HEK293T (cell line): ENCODE results near the gene OCA2.

ENCODE experiments used
- ARNT ChIP-seq: fragments of 450-650 bp; IDR thresholded peaks from 2 replicates; pipeline ENCODE4 v1.6.1; 2017; ENCODE audit warnings: mild to moderate bottlenecking
- ELF4 ChIP-seq: fragments of 450-650 bp; IDR thresholded peaks from 2 replicates; pipeline ENCODE4 v1.6.1; 2017; ENCODE audit warnings: antibody characterized with exemption
- FOXK2 ChIP-seq: fragments of 450-650 bp; IDR thresholded peaks from 2 replicates; pipeline ENCODE4 v1.6.1; 2016; ENCODE audit warnings: mild to moderate bottlenecking
- L3MBTL2 ChIP-seq: fragments of 450-650 bp; conservative IDR thresholded peaks from 2 replicates; pipeline ENCODE4 v1.6.1; 2016; ENCODE audit warnings: mild to moderate bottlenecking
- NFRKB ChIP-seq: fragments of 450-650 bp; IDR thresholded peaks from 2 replicates; pipeline ENCODE4 v1.6.1; 2016; ENCODE audit warnings: mild to moderate bottlenecking, moderate library complexity
- SP1 ChIP-seq: fragments of 450-650 bp; IDR thresholded peaks from 2 replicates; pipeline ENCODE4 v1.6.1; 2017
- SUZ12 ChIP-seq: fragments of 450-650 bp; IDR thresholded peaks from 2 replicates; pipeline ENCODE4 v1.6.1; 2016; ENCODE audit warnings: mild to moderate bottlenecking

DNA sequence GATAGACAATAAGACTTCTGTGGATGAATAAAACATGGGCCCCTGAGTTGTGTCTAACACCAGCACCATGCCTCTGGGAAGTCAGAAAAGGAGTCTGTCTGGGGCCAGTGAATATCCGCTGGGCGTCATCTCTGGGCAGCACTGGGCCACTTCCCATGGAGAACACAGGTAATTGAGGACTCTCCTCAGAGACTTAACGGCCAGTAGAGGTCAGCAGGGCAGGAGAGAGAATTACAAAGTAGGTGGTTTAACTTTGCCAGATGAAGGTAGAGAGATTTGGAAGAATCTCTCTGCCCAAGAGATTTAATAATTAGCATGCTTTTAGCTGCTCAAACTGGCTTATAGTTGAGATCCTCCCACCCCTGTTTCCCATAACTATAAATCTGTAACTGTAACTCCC is 65.7 kb downstream of the OCA2 start:
- TF ChIP-seq L3MBTL2 (no peak), FOXK2 (no peak), SP1 (no peak), NFRKB (no peak), SUZ12 (no peak), ARNT (no peak), ELF4 (no peak)
